ENCODE results near the gene SEC14L5.

DNA sequence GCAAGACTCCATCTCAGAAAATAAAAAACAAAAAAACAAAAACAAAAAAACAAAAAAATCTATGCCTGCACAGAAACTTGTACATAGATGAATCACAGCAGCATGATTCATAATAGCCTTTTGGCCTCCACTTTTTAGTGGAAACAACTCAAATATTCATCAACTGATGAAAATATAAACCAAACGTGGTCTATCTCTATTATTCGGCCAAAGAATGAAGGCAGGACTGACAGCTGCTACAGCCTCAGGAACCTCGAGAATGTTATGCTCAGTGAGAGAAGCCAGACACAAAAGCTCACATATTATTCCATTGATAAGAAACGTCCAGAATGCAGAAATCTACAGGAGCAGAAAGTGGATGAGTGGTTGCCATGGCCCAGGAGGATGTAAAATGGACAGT lies 41.0 kb upstream of the SEC14L5 start:
- no peak for TF ChIP-seq EZH2 (IDR thresholded peaks at IDR 0.05)
- TF ChIP-seq, protein P1, sequence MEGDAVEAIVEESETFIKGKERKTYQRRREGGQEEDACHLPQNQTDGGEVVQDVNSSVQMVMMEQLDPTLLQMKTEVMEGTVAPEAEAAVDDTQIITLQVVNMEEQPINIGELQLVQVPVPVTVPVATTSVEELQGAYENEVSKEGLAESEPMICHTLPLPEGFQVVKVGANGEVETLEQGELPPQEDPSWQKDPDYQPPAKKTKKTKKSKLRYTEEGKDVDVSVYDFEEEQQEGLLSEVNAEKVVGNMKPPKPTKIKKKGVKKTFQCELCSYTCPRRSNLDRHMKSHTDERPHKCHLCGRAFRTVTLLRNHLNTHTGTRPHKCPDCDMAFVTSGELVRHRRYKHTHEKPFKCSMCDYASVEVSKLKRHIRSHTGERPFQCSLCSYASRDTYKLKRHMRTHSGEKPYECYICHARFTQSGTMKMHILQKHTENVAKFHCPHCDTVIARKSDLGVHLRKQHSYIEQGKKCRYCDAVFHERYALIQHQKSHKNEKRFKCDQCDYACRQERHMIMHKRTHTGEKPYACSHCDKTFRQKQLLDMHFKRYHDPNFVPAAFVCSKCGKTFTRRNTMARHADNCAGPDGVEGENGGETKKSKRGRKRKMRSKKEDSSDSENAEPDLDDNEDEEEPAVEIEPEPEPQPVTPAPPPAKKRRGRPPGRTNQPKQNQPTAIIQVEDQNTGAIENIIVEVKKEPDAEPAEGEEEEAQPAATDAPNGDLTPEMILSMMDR (IDR thresholded peaks at IDR 0.05) = no peak

All from neural progenitor cell (in vitro differentiated cells).